Anterior cingulate cortex (tissue), 58 donors: ENCODE results near the gene PCDHGC3.
"Not testable (repeated sequence)": the region's sequence is repeated elsewhere in the genome, so short reads cannot be mapped to it uniquely, and the experiment has no call there.

ENCODE experiments used
- DNase-seq, 58 donors: peaks; one replicate each; lab custom pipeline; 2025; lab: John Stamatoyannopoulos, UW

PCDHGC3 gene

DNA sequence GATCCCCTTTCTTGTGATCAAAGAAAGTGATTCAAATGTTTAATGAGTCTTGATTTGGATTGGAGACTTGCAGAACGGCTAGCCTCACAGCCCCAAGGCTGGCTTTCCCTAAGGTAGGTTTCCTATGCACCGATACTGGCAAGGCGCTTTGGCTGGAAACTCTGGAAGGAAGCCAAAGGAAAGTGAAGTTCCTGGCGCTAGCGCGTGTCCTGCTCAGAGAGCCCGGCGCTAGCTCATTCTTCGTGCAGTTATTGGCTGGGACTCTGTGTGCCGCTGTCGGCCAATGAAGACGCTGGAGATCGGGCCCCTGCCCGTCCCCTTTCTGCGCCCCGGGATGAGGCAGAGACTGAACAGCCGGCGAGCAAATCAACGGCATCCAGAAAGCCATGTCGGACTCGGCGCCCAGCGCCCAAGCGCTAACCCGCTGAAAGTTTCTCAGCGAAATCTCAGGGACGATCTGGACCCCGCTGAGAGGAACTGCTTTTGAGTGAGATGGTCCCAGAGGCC lies at the start of gene PCDHGC3:
TSS of gene PCDHGC3 (plus strand) at position 342 of the 507 bp plus-strand sequence. CDS start at position 493, 151 bp downstream.
- peak in 55 of 58 donors; percentile 47 to 94 (median 83) for DNase-seq

DNA sequence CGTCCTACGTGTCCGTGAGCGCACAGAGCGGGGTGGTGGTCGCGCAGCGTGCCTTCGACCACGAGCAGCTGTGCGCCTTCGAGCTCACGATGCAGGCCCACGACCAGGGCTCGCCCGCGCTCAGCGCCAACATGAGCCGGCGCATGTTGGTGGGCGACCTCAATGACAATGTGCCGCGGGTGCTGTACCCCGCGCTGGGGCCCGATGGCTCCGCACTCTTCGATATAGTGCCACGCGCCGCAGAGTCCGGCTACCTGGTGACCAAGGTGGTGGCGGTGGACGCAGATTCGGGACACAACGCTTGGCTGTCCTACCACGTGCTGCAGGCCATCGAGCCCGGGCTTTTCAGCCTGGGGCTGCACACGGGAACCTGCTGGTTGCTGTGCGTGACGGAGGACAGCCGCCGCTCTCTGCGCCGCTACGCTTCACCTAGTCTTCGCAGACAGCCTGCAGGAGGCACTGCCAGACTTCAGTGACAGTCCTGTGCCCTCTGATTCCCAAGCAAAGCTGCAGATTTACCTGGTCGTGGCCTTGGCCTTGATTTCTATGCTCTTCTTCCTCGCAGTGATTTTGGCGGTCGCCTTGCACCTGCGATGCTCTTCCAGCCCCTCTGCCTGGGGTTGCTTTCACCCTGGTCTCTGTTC lies 47.9 kb upstream of the PCDHGC3 start:
- DNase-seq: no peak

GRCh38 chr5:141430332-141431113 lies 45.2 kb upstream of the PCDHGC3 start, which contains the start of gene PCDHGA12:
TSS of gene PCDHGA12 (plus strand) at chr5:141430507. CDS start at chr5:141430760, 253 bp downstream.
- DNase-seq: peak in 3 of 58 donors; percentile 6 to 22 (median 20)

DNA sequence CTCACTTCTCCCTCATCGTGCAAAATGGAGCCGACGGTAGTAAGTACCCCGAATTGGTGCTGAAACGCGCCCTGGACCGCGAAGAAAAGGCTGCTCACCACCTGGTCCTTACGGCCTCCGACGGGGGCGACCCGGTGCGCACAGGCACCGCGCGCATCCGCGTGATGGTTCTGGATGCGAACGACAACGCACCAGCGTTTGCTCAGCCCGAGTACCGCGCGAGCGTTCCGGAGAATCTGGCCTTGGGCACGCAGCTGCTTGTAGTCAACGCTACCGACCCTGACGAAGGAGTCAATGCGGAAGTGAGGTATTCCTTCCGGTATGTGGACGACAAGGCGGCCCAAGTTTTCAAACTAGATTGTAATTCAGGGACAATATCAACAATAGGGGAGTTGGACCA lies 44.5 kb upstream of the PCDHGC3 start:
- DNase-seq: no peak

DNA sequence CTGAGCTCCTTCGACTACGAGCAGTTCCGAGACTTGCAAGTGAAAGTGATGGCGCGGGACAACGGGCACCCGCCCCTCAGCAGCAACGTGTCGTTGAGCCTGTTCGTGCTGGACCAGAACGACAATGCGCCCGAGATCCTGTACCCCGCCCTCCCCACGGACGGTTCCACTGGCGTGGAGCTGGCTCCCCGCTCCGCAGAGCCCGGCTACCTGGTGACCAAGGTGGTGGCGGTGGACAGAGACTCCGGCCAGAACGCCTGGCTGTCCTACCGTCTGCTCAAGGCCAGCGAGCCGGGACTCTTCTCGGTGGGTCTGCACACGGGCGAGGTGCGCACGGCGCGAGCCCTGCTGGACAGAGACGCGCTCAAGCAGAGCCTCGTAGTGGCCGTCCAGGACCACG lies 43.5 kb upstream of the PCDHGC3 start:
- DNase-seq: not testable (repeated sequence)

GRCh38 chr5:141432726-141433125 lies 43.0 kb upstream of the PCDHGC3 start:
- DNase-seq: not testable (repeated sequence)

- DNase-seq: no peak
These were observed 41.8 kb upstream of the PCDHGC3 start for GRCh38 chr5:141434006-141434405.

DNA sequence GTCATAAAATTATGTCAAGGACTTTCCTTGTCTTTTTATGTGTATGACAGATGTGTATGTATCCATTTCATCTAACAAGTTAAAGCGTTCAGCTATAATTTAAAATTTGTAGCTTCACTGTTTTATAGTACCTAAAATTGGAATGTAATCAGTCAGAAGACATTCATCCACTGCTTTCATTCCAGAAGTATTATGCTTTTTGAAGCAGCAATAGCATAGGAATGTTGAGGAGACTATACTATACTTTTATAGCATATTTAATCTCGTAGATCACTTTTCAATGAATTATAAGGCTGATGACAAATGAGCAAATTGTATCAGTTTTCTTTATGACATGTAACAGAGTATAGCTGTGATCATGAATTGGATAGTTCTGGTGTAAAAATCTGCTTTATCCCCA lies 38.5 kb upstream of the PCDHGC3 start:
- DNase-seq: no peak

GRCh38 chr5:141439411-141440141 lies 36.2 kb upstream of the PCDHGC3 start:
- DNase-seq: no peak

DNA sequence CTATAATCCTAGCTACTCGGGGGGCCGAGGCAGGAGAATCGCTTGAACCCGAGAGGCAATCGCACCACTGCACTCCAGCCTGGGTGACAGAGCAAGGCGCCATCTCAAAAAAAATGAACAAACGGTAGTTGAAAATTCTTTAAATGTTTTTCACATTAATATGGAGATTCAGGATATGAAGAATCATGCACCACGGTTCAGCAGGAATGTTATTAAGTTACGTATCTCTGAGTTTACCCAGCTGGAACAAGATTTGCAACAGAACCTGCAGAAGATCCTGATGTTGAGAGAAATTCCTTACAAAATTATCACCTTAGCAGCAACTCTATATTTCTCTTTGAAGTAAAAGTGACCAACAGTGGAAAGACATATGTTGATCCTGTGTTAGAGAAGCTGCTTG lies 35.4 kb upstream of the PCDHGC3 start:
- no peak for DNase-seq

- no peak for DNase-seq
These were observed 34.1 kb upstream of the PCDHGC3 start for GRCh38 chr5:141441571-141442170.

DNA sequence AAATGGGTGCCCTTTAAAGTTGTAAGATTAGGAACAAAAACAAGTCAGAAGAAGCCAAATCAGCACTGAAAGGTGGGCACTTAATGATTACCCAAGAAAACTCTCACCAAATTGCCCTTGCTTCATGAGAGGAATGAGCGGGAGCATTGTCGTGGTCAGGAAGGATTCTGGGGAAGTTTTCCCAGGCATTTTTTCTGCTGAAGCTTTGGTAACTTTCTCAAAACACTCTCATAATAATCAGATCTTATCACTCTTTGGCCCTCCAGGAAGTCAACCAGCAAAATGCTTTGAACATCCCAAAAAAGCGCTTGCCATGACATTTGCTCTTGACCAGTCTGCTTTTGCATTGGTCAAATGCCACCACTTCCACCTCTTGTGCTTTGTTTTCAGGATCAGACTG lies 10.4 kb upstream of the PCDHGC3 start:
- DNase-seq: no peak

- DNase-seq: peak in 18 of 58 donors; percentile 23 to 73 (median 42)
These were observed 556 bp downstream of the PCDHGC3 start for GRCh38 chr5:141476132-141476911.

DNA sequence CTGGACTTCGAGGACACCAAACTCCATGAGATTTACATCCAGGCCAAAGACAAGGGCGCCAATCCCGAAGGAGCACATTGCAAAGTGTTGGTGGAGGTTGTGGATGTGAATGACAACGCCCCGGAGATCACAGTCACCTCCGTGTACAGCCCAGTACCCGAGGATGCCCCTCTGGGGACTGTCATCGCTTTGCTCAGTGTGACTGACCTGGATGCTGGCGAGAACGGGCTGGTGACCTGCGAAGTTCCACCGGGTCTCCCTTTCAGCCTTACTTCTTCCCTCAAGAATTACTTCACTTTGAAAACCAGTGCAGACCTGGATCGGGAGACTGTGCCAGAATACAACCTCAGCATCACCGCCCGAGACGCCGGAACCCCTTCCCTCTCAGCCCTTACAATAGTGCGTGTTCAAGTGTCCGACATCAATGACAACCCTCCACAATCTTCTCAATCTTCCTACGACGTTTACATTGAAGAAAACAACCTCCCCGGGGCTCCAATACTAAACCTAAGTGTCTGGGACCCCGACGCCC lies 1.3 kb downstream of the PCDHGC3 start:
- DNase-seq: no peak

DNA sequence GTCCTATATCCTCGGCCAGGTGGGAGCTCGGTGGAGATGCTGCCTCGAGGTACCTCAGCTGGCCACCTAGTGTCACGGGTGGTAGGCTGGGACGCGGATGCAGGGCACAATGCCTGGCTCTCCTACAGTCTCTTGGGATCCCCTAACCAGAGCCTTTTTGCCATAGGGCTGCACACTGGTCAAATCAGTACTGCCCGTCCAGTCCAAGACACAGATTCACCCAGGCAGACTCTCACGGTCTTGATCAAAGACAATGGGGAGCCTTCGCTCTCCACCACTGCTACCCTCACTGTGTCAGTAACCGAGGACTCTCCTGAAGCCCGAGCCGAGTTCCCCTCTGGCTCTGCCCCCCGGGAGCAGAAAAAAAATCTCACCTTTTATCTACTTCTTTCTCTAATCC lies 2.0 kb downstream of the PCDHGC3 start:
- DNase-seq: no peak

DNA sequence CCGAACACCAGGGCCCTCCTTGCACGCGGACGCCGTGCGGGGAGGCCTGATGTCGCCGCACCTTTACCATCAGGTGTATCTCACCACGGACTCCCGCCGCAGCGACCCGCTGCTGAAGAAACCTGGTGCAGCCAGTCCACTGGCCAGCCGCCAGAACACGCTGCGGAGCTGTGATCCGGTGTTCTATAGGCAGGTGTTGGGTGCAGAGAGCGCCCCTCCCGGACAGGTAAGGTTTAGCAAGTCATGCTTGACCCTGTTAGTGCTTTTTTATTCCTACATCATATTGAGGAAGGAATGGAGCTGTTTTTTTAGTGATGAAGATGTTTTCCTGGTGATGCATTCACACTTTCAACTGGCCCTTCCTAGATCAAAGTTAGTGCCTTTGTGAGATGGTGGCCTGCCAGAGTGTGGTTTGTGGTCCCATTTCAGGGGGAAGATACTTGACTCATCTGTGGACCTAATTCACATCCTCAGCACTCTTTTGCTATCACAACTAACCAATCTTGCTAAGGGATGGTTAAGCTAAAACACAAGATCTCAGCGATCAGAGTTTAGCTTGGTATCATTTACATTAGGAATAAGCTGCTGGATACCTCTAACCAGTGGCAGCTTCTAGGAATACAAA lies 2.7 kb downstream of the PCDHGC3 start:
- no peak for DNase-seq

DNA sequence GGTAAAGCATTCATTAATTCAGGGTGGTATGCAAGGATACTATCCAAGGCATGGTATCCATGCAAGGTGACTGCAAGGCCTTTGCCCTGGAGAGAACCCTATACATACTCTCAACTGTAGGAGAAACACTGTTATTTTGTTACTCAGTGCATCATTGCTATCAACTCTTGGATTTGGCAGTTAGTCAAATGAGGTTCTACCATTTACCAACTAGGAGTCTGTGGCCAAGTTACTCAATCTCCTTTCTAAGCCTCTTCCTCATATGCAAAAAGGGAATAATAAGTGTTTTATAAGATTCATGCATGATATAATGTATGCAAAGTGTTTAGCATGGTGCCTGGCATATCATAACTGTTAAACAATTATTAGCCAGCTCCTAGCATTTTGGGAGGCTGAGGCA lies 4.0 kb downstream of the PCDHGC3 start:
- DNase-seq: no peak

- no peak for DNase-seq
These were observed 8.1 kb downstream of the PCDHGC3 start for GRCh38 chr5:141483902-141484301.

DNA sequence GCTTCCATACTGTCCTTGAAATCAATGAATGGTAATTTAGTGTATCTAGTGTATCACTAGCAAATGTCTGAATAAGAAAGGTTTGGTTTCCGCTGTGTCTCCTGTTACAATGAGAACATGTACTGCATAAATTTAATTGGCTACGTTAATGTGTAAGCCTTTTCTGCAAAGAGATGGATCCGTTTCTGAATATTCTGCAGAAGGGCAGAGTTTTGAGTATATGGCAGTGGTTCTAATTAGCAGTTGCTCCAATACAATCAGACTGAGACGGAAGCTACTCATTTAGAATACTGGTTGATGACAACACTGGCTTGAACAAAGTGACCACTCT lies 8.5 kb downstream of the PCDHGC3 start:
- DNase-seq: no peak
